SK-N-MC (cell line): ENCODE data around the gene SRPRB.

Source experiments
- EZH2 ChIP-seq: fragments of 200-600 bp; sonication (generic); IDR thresholded peaks from one replicate; pipeline ENCODE4 v1.6.1; 2017; ENCODE audit warnings: antibody characterized with exemption
- FOXP2 ChIP-seq: optimal IDR thresholded peaks from 2 replicates; pipeline ENCODE3; 2011; ENCODE audit warnings: mild to moderate bottlenecking, moderate library complexity; ENCODE audit not compliant: insufficient read depth; ENCODE audit errors: extremely low read length, control extremely low read depth
- POLR2AphosphoS5 ChIP-seq: IDR thresholded peaks from 2 replicates; pipeline ENCODE4 v1.6.1; 2012; ENCODE audit warnings: mild to moderate bottlenecking, low read depth, low read length, borderline replicate concordance

DNA sequence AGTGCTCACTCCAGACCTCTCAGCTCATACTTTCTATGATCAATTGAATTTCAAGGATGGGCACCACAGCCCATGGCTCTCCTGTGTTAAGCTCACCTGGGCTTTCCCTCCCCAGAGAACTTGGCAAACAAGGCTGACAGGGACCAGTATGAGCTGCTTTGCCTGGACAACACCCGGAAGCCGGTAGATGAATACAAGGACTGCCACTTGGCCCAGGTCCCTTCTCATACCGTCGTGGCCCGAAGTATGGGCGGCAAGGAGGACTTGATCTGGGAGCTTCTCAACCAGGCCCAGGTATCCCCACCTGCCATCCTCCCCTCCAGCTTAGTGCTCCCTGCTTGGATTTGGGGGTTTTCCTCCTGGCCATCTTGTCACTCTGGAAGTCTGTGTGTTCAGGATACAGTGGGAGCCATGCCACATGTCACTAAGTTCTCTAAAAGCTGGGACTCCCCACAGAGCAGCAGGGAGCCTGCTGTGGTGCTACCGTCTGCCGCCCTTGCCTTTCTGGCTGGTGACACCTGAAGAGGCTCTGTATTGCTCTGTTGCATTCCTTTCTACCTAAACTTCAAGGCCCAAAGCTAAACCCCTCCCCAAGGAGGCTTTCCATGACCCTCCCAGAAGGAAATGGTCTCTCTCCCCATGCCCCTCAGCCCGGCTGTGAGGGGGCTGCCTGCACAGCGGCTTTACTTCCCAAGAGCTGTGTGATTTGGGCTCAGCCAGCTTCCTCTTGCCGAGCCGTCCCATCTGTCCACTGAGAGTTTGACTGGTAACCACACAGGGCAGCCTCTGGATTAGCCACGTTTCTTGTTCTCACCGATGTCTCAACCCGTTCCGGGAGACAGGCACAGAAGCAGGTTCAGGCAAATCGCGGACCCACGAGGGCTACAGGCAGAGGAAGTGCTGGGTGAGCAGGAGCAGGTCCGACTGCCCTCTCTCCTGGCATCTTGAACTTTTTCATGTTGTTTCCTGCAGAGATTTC, 48.6 kb upstream of the SRPRB start:
- TF ChIP-seq EZH2 (no peak), POLR2AphosphoS5 (no peak), FOXP2 (no peak)
